Keratinocyte (primary cell): Measurements from ENCODE around the gene PAM16. TPM values are rescaled to one million over a fixed set of nuclear protein-coding genes. Genes with fewer than 3 reads are reported as not detected.
A peak's percentile ranks its signal among the peaks of the same experiment; 100 is the strongest.

Experiments
- DNase-seq: peaks from one replicate; pipeline ENCODE4 v3.0.0-alpha.2; 2011; ENCODE audit warnings: low read depth, missing footprints, low spot score
- FAIRE-seq: peaks from 2 replicates; lab custom pipeline; 2011; peaks lifted over from hg19 to GRCh38; lab: Jason Lieb, UNC
- H2AFZ ChIP-seq: 2 replicates; pipeline ENCODE4 v1.6.0; 2012; ENCODE audit warnings: low read length, control low read depth, inconsistent platforms; ENCODE audit not compliant: control insufficient read depth
- H3K27ac ChIP-seq: 2 replicates; pipeline ENCODE4 v1.5.1; 2011; ENCODE audit warnings: low read length; ENCODE audit not compliant: control insufficient read depth, insufficient read depth
- H3K27me3 ChIP-seq: 3 replicates; pipeline ENCODE4 v1.6.0; 2011; ENCODE audit warnings: low read length; ENCODE audit not compliant: control insufficient read depth, insufficient read depth; ENCODE audit errors: extremely low read depth
- H3K36me3 ChIP-seq, 2 experiments: 2 replicates in 1 of 2; 3 replicates in 1 of 2; pipeline ENCODE4 v1.5.1; 2011; ENCODE audit warnings: low read length in 2 of 2, mild to moderate bottlenecking in 1 of 2; ENCODE audit not compliant: control insufficient read depth in 2 of 2, insufficient read depth in 2 of 2; ENCODE audit errors: extremely low read depth in 1 of 2
- H3K4me1 ChIP-seq: 3 replicates; pipeline ENCODE4 v1.5.1; 2011; ENCODE audit warnings: low read length; ENCODE audit not compliant: control insufficient read depth, insufficient read depth; ENCODE audit errors: extremely low read depth
- H3K4me2 ChIP-seq: 3 replicates; pipeline ENCODE4 v1.6.0; 2011; ENCODE audit warnings: low read depth, low read length; ENCODE audit not compliant: control insufficient read depth, insufficient read depth; ENCODE audit errors: extremely low read depth
- H3K4me3 ChIP-seq, 3 experiments: fragments of 200-600 bp in 1 of 3; sonication (generic) in 1 of 3; 2 replicates in 2 of 3; 3 replicates in 1 of 3; pipeline ENCODE4 v1.5.1; 2011 to 2016; ENCODE audit warnings: low read length in 3 of 3, mild to moderate bottlenecking in 3 of 3, control low read depth in 2 of 3, inconsistent platforms in 1 of 3, low read depth in 1 of 3, mixed read lengths in 1 of 3, mixed run types in 1 of 3, moderate library complexity in 1 of 3; ENCODE audit not compliant: control insufficient read depth in 2 of 3, insufficient read depth in 2 of 3; ENCODE audit errors: extremely low read depth in 1 of 3
- H3K79me2 ChIP-seq: 2 replicates; pipeline ENCODE4 v1.6.0; 2012; ENCODE audit warnings: low read length; ENCODE audit not compliant: control insufficient read depth, insufficient read depth
- H3K9ac ChIP-seq: 3 replicates; pipeline ENCODE4 v1.6.0; 2011; ENCODE audit warnings: low read length; ENCODE audit not compliant: control insufficient read depth, insufficient read depth; ENCODE audit errors: extremely low read depth
- H3K9me1 ChIP-seq: 3 replicates; pipeline ENCODE4 v1.6.0; 2011; ENCODE audit warnings: low read length; ENCODE audit not compliant: control insufficient read depth, insufficient read depth; ENCODE audit errors: extremely low read depth
- H3K9me3 ChIP-seq: 2 replicates; pipeline ENCODE4 v1.5.1; 2012; ENCODE audit warnings: low read depth, low read length; ENCODE audit not compliant: control insufficient read depth
- H4K20me1 ChIP-seq: 3 replicates; pipeline ENCODE4 v1.6.0; 2011; ENCODE audit warnings: low read length; ENCODE audit not compliant: control insufficient read depth, insufficient read depth; ENCODE audit errors: extremely low read depth
- EZH2 ChIP-seq: IDR thresholded peaks from one replicate; pipeline ENCODE4 v1.6.1; 2012; ENCODE audit warnings: inconsistent platforms, mild to moderate bottlenecking, low read length, moderate library complexity
- dilution Hi-C: fragments of 300-500 bp; cut with MboI; formaldehyde crosslinking; loops from one replicate; pipeline ENCODE4 v1.7.0; 2020; ENCODE audit warnings: low sequenced_read_pairs; ENCODE audit not compliant: extremely low pct_ligation_motif_present
- polyA plus RNA-seq, 5 experiments: library from polyadenylated mRNA; depleted of rRNA in 3 of 5; stranded (reverse) in 3 of 5; stranded (forward) in 1 of 5; unstranded in 1 of 5; fragments of >200 nt; gene quantifications; 1 replicate in 1 of 5; 2 replicates in 3 of 5; 3 replicates in 1 of 5; pipeline versions ENCODE4 v1.2.1 to v1.2.3, GENCODE V29; 2011 to 2012; ENCODE audit warnings: missing spikeins in 2 of 5, low read depth in 1 of 5, low replicate concordance in 1 of 5
- TF ChIP-seq, protein P1 (sequence below), 3 experiments: IDR thresholded peaks in 1 of 3; conservative IDR thresholded peaks in 1 of 3; optimal IDR thresholded peaks in 1 of 3; 2 replicates in 2 of 3; 3 replicates in 1 of 3; pipeline versions ENCODE3 to v1.5.1; 2011; ENCODE audit warnings: low read length in 3 of 3, mild to moderate bottlenecking in 3 of 3, moderate library complexity in 2 of 3, control low read depth in 1 of 3, inconsistent platforms in 1 of 3; ENCODE audit not compliant: insufficient read depth in 2 of 3; ENCODE audit errors: extremely low read depth in 1 of 3

Gene PAM16
- polyA plus RNA-seq, 1 donor (not counting 4 experiments of a cell fraction or from before 2014, with no cell fraction given): 32.7 TPM

DNA sequence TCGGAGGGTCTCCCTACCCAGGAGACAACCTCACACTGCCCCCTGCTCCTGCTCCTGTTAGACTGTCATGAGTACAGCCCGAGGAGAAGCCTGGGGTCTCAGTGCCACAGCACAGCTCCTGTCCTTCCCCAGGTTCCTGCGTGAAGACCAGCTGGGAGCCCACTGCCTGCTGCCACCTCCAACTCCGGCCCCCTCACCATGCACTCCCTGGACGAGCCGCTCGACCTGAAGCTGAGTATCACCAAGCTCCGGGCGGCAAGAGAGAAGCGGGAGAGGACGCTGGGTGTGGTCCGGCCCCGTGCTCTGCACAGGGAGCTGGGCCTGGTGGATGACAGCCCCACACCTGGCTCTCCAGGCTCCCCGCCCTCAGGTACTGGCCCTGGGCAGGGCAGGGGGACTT is 19.0 kb downstream of the PAM16 start:
- dilution Hi-C loops: no loop called here
- no peak overlapping the region for H3K9ac ChIP-seq
- peaks cover 3% of the 10 kb centered on the region for H4K20me1 ChIP-seq
- no peak overlapping the region for H2AFZ ChIP-seq
- no peaks in the 10 kb centered on the region for H3K27me3 ChIP-seq
- FAIRE-seq (no peak), DNase-seq (no peak)
- no peaks in the 10 kb centered on the region for H3K9me3 ChIP-seq
- H3K36me3 ChIP-seq: peaks cover 3 to 7% of the 10 kb centered on the region in 2 experiments
- H3K4me1 ChIP-seq: peaks cover 5% of the 10 kb centered on the region
- H3K4me2 ChIP-seq: no peak overlapping the region
- no peak overlapping the region for H3K4me3 ChIP-seq
- TF ChIP-seq, protein P1, sequence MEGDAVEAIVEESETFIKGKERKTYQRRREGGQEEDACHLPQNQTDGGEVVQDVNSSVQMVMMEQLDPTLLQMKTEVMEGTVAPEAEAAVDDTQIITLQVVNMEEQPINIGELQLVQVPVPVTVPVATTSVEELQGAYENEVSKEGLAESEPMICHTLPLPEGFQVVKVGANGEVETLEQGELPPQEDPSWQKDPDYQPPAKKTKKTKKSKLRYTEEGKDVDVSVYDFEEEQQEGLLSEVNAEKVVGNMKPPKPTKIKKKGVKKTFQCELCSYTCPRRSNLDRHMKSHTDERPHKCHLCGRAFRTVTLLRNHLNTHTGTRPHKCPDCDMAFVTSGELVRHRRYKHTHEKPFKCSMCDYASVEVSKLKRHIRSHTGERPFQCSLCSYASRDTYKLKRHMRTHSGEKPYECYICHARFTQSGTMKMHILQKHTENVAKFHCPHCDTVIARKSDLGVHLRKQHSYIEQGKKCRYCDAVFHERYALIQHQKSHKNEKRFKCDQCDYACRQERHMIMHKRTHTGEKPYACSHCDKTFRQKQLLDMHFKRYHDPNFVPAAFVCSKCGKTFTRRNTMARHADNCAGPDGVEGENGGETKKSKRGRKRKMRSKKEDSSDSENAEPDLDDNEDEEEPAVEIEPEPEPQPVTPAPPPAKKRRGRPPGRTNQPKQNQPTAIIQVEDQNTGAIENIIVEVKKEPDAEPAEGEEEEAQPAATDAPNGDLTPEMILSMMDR (optimal IDR thresholded peaks at IDR 0.05 in 1 of 3, IDR thresholded peaks at IDR 0.05 in 1 of 3, conservative IDR thresholded peaks at IDR 0.05 in 1 of 3; ENCODE audit: extremely low read depth in 1 of 3, insufficient read depth in 2 of 3, low read length in 3 of 3): no peak
- no peak for TF ChIP-seq EZH2
- H3K9me1 ChIP-seq: no peaks in the 10 kb centered on the region
- no peak overlapping the region for H3K27ac ChIP-seq
- H3K79me2 ChIP-seq: peaks cover 19% of the 10 kb centered on the region

DNA sequence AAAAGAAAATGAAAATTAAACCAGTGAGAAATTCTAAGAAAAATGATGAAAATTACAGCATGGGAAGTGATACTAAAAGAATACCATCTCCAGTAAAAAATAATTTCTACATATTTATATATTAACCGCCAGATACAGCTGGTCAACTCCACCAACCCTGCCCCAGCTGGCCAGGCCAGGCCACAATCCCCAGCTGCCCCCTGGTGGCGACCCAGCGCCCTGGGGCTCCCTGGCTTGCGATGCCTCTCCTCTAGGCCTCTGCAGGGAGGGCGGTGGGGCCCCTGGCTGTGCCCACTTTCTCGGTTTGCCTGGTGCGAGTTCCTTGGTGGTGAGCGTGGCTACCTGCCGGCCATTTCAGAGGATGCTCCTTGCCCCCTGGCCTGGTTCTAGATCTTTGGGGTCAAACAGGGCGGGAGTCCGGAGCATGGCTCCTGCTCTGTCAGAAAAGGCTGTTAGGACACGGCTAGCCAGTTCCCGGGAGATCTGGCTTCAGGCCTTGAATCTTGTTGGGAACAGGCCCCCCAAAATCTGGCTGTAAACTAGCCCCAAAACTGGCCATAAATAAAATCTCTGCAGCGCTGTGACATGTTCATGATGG is 20.7 kb downstream of the PAM16 start:
- Histone ChIP-seq H3K4me3 (no peak overlapping the region), H3K36me3 (peaks cover 3 to 7% of the 10 kb centered on the region in 2 experiments), H3K27me3 (no peaks in the 10 kb centered on the region), H3K4me1 (peaks cover 5% of the 10 kb centered on the region), H2AFZ (no peak overlapping the region), H4K20me1 (peaks cover 3% of the 10 kb centered on the region), H3K79me2 (peaks cover 23% of the 10 kb centered on the region), H3K9me3 (no peaks in the 10 kb centered on the region), H3K9ac (no peak overlapping the region), H3K27ac (no peak overlapping the region), H3K4me2 (no peak overlapping the region), H3K9me1 (no peaks in the 10 kb centered on the region)
- FAIRE-seq: no peak
- DNase-seq: no peak
- dilution Hi-C loops: no loop called here
- no peak for TF ChIP-seq EZH2
- TF ChIP-seq, protein P1 (optimal IDR thresholded peaks at IDR 0.05 in 1 of 3, IDR thresholded peaks at IDR 0.05 in 1 of 3, conservative IDR thresholded peaks at IDR 0.05 in 1 of 3; ENCODE audit: extremely low read depth in 1 of 3, insufficient read depth in 2 of 3, low read length in 3 of 3): peak; percentile 75 to 95 (median 94)
